Body of pancreas (tissue), 4 donors: Measurements from ENCODE around the gene YBEY.

Experiments
- POLR2A ChIP-seq, 3 donors: fragments of 450-650 bp; IDR thresholded peaks; one replicate each; pipeline ENCODE4 v1.6.1; 2016; ENCODE audit warnings: antibody characterized with exemption in 3 of 3, mild to moderate bottlenecking in 2 of 3
- TF ChIP-seq, protein P1 (sequence below), 7 experiments: fragments of 450-650 bp in 4 of 7; fragments of 200-600 bp in 3 of 7; sonication (generic) in 3 of 7; IDR thresholded peaks; one replicate each; pipeline ENCODE4 v1.5.1; 2016 to 2019; ENCODE audit warnings: antibody characterized with exemption in 7 of 7

DNA sequence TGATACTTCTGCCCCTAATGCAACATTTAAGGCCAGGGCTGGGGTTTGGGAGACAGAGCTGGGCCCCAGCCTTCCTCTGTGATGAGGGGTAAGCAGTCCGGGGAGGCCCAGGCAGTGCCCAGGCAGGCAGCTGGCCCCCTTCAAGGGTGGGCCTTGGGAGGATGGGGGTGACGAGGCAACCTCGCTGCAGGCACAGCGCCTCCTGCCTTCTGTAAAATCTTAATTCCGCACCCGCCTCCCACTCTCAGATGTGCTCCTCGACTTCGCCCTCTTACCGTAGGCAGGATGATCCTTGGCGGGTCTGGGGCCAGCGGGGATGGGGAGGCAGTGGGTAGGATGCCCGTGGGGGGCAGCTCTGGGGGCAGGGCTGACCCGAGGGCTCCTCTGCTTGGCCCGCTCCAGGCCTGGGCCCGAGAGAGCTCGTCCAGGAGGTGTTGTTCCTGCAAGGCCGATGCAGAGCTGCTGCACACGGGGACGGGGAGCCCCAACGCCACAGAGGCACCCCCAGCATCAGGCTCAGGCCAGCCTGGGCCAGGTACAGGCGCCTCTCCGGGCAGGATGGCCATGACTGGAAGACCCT lies 28.4 kb downstream of the YBEY start:
- TF ChIP-seq, protein P1, sequence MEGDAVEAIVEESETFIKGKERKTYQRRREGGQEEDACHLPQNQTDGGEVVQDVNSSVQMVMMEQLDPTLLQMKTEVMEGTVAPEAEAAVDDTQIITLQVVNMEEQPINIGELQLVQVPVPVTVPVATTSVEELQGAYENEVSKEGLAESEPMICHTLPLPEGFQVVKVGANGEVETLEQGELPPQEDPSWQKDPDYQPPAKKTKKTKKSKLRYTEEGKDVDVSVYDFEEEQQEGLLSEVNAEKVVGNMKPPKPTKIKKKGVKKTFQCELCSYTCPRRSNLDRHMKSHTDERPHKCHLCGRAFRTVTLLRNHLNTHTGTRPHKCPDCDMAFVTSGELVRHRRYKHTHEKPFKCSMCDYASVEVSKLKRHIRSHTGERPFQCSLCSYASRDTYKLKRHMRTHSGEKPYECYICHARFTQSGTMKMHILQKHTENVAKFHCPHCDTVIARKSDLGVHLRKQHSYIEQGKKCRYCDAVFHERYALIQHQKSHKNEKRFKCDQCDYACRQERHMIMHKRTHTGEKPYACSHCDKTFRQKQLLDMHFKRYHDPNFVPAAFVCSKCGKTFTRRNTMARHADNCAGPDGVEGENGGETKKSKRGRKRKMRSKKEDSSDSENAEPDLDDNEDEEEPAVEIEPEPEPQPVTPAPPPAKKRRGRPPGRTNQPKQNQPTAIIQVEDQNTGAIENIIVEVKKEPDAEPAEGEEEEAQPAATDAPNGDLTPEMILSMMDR (IDR thresholded peaks at IDR 0.05) = no peak
- TF ChIP-seq POLR2A (IDR thresholded peaks at IDR 0.05) = no peak
